ENCODE measurements around the gene GPBP1L1.

GPBP1L1 gene

DNA sequence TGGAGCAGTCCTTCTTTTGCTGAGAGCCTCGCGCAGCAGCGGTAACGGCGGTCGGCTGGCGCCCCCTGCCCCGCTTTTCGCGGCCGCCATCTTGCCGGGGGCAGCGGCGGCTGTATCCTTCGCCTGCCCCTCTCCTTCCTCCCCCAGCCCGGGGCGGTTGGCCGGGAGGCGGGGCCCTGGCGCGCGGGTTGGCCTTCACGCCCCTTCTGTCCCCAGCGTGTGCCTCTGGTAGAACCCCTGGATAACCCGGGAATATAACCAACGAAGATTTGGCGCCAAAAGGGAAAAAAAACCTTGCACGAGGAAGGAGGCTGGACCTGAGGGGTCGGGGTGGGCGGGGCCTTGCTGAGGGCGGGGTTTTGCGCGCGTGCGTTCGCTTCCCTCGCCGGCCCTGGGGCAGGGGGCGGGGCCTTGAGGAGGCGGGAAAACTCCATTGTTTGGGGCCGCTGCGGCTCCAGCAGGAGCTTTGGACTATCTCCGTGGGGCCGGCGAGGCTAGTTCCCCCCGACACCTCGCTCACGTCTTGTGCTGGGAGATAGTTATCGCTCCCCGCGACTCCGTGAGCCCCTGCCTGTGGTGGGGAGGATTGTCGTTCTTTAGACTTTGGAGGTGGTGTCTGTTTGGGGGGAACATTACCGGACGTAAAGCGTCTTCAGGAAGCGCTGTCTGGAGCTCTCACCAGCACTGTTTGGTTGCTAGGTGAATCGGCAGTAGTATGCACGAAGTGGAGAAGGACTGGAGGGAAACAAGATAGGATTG is 101.8 kb downstream of the GPBP1L1 start:
- peak; percentile 83 to 86 for DNase-seq

- DNase-seq = peak; percentile 94 to 96
These were observed 102.5 kb downstream of the GPBP1L1 start, which contains the start of gene NASP for GRCh38 chr1:45583666-45584350. NASP (plus strand) TSS chr1:45584041; CDS start chr1:45584147, 106 bp downstream.

DNA sequence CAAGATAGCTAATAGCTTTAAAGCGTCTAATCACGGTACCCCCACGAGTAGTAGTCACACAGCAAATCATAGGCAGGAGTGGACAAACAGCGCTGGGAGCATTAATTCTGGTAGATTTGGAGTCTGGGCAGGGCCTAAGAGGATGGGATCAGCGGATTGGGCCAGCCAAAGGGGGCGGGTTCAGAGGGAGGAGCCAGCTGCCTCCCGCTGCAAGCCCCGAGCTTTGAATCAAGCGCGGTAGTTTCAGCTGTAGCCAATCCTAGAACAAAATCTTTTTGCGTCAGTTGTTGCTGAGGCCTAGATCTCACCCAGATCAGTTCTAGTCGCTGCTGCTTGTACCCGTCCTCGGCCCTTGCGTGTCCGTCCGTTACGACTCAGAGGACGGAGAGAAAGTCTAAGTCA is 103.1 kb downstream of the GPBP1L1 start:
- peak; percentile 87 for DNase-seq
